Astrocyte (in vitro differentiated cells and primary cell): Measurements from ENCODE around the gene NELFB. TPM values are rescaled to one million over a fixed set of nuclear protein-coding genes. Genes with fewer than 3 reads are reported as not detected.

Source experiments
- DNase-seq: peaks from one replicate; pipeline ENCODE4 v3.0.0-alpha.2; 2010; ENCODE audit warnings: low read depth
- FAIRE-seq: peaks from 2 replicates; lab custom pipeline; 2011; peaks lifted over from hg19 to GRCh38; lab: Jason Lieb, UNC
- H2AFZ ChIP-seq: 2 replicates; pipeline ENCODE4 v1.6.0; 2012; ENCODE audit warnings: low read depth, low read length, inconsistent platforms
- H3K27ac ChIP-seq: 2 replicates; pipeline ENCODE4 v1.5.1; 2011; ENCODE audit warnings: low read depth, low read length, inconsistent platforms
- H3K27me3 ChIP-seq: 2 replicates; pipeline ENCODE4 v1.6.0; 2011; ENCODE audit warnings: low read length, inconsistent platforms; ENCODE audit not compliant: insufficient read depth
- H3K36me3 ChIP-seq: 2 replicates; pipeline ENCODE4 v1.5.1; 2011; ENCODE audit warnings: low read length, inconsistent platforms; ENCODE audit not compliant: insufficient read depth
- H3K4me1 ChIP-seq: 2 replicates; pipeline ENCODE4 v1.5.1; 2011; ENCODE audit warnings: low read length, inconsistent platforms; ENCODE audit not compliant: insufficient read depth
- H3K4me2 ChIP-seq: 2 replicates; pipeline ENCODE4 v1.6.0; 2012; ENCODE audit warnings: low read length, inconsistent platforms
- H3K4me3 ChIP-seq: 2 replicates; pipeline ENCODE4 v1.5.1; 2011; ENCODE audit warnings: low read depth, mild to moderate bottlenecking, low read length, inconsistent platforms; ENCODE audit not compliant: insufficient read depth
- H3K79me2 ChIP-seq: 2 replicates; pipeline ENCODE4 v1.6.0; 2012; ENCODE audit warnings: mild to moderate bottlenecking, low read length, inconsistent platforms; ENCODE audit not compliant: insufficient read depth
- H3K9ac ChIP-seq: 2 replicates; pipeline ENCODE4 v1.6.0; 2012; ENCODE audit warnings: mild to moderate bottlenecking, low read length, inconsistent platforms
- H3K9me3 ChIP-seq: 2 replicates; pipeline ENCODE4 v1.5.1; 2012; ENCODE audit warnings: low read depth, mild to moderate bottlenecking, low read length, inconsistent platforms; ENCODE audit not compliant: insufficient read depth
- H4K20me1 ChIP-seq: 2 replicates; pipeline ENCODE4 v1.6.0; 2012; ENCODE audit warnings: low read length, inconsistent platforms; ENCODE audit not compliant: insufficient read depth
- H3K27ac Mint-ChIP-seq: one replicate; pipeline ENCODE4 v1.8.0; 2021; ENCODE audit warnings: mild to moderate bottlenecking, mixed read lengths; ENCODE audit not compliant: unreplicated experiment
- H3K27me3 Mint-ChIP-seq: one replicate; pipeline ENCODE4 v1.8.0; 2021; ENCODE audit warnings: low read depth, mixed read lengths; ENCODE audit not compliant: unreplicated experiment
- H3K36me3 Mint-ChIP-seq: one replicate; pipeline ENCODE4 v1.8.0; 2021; ENCODE audit warnings: low read depth, mixed read lengths; ENCODE audit not compliant: unreplicated experiment
- H3K4me1 Mint-ChIP-seq: one replicate; pipeline ENCODE4 v1.8.0; 2021; ENCODE audit warnings: low read depth, mixed read lengths; ENCODE audit not compliant: unreplicated experiment
- H3K4me3 Mint-ChIP-seq: one replicate; pipeline ENCODE4 v1.8.0; 2021; ENCODE audit warnings: mild to moderate bottlenecking, moderate library complexity, mixed read lengths; ENCODE audit not compliant: unreplicated experiment
- H3K9me3 Mint-ChIP-seq: one replicate; pipeline ENCODE4 v1.8.0; 2021; ENCODE audit warnings: mild to moderate bottlenecking, mixed read lengths; ENCODE audit not compliant: unreplicated experiment
- CTCF ChIP-seq: IDR thresholded peaks from 2 replicates; pipeline ENCODE4 v1.5.1; 2011; ENCODE audit warnings: low read depth, mild to moderate bottlenecking, inconsistent platforms, low read length, moderate library complexity; ENCODE audit not compliant: insufficient read depth
- EZH2 ChIP-seq: IDR thresholded peaks from 2 replicates; pipeline ENCODE4 v1.6.1; 2012; ENCODE audit warnings: mild to moderate bottlenecking, low read length, inconsistent platforms; ENCODE audit not compliant: insufficient read depth
- total RNA-seq: library from RNA; stranded (reverse); gene quantifications from 2 replicates; pipeline ENCODE4 v1.2.1, GENCODE V29; 2021

The NELFB gene
- total RNA-seq, 1 donor from 2014 or later = 48.9 TPM

GRCh38 chr9:137243626-137244485 is 11.3 kb upstream of the NELFB start:
- H3K4me3 ChIP-seq = peak overlapping the region; percentile 13
- peaks cover 43% of the 10 kb centered on the region for H3K79me2 ChIP-seq
- Mint-ChIP-seq H3K4me1 (peaks cover 18% of the 10 kb centered on the region), H3K36me3 (peaks cover 8% of the 10 kb centered on the region), H3K27ac (peak overlapping the region; percentile 69), H3K27me3 (no peaks in the 10 kb centered on the region), H3K9me3 (no peaks in the 10 kb centered on the region), H3K4me3 (peak overlapping the region; percentile 94)
- TF ChIP-seq EZH2 (no peak), CTCF (no peak)
- peak overlapping the region; percentile 88 for H3K9ac ChIP-seq
- no peak for FAIRE-seq
- H3K27ac ChIP-seq = no peak overlapping the region
- H3K9me3 ChIP-seq = no peaks in the 10 kb centered on the region
- H3K4me1 ChIP-seq = peaks cover 25% of the 10 kb centered on the region
- peaks cover 9% of the 10 kb centered on the region for H3K36me3 ChIP-seq
- peaks cover 40% of the 10 kb centered on the region for H4K20me1 ChIP-seq
- H3K27me3 ChIP-seq = no peaks in the 10 kb centered on the region
- no peak overlapping the region for H2AFZ ChIP-seq
- no peak for DNase-seq
- H3K4me2 ChIP-seq = peak overlapping the region; percentile 90

DNA sequence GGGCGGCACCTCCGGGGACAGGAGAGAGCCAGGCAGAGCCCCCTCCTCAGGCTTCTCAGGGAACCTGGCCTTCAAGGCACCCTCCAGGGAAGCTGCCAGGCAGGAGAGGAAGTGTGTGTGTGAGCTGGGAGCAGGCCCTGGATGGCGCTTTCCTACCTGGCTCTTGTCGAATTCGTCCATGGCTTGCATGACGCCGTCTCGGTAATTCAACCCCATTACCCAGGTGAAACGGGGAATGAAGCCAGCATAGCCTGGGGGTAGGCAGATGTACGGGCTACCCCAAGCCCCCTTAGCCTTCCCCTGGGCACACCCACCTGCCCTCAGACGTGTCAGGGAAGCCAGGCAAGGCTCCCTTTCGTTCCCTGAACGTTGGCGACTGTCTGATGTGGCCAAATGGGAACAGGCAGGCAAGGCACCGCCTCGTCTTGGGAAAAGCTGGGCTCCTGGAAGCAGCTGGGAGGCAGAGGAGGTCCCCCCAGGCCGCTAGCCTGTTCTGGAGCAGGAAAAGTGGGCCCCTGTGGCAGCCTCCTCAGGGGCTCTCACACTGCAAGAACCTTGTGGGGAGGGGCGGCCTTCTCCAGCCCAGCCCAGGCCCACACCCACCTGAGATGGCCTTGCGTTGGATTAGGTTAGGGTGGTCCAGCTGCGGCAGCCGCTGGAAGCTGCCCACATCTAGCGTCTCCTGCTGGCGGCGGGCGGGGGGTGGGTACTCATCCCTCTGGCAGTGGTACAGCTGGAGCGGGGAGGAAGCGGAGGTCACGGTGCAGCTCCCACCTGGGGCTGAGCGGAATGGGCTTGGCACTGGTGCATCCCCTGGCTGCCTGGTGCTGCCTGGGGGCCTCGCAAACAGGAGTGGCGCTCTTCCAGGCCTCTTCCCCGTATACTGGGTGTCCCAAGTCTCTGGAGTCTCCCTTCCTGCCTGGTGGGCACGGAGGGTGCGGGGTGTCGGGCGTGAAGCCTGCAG is 10.4 kb upstream of the NELFB start:
- DNase-seq = no peak
- peaks cover 37% of the 10 kb centered on the region for H4K20me1 ChIP-seq
- peaks cover 37% of the 10 kb centered on the region for H3K79me2 ChIP-seq
- H3K36me3 ChIP-seq = peaks cover 9% of the 10 kb centered on the region
- TF ChIP-seq CTCF (no peak), EZH2 (no peak)
- FAIRE-seq = no peak
- no peaks in the 10 kb centered on the region for H3K9me3 ChIP-seq
- peak overlapping the region; percentile 88 for H3K9ac ChIP-seq
- H3K27ac ChIP-seq = no peak overlapping the region
- Mint-ChIP-seq H3K9me3 (no peaks in the 10 kb centered on the region), H3K27me3 (peaks cover 4% of the 10 kb centered on the region), H3K36me3 (peaks cover 8% of the 10 kb centered on the region), H3K27ac (no peak overlapping the region), H3K4me1 (peaks cover 18% of the 10 kb centered on the region), H3K4me3 (peak overlapping the region; percentile 94)
- H3K4me3 ChIP-seq = no peak overlapping the region
- H3K4me1 ChIP-seq = peaks cover 25% of the 10 kb centered on the region
- no peak overlapping the region for H2AFZ ChIP-seq
- peak overlapping the region; percentile 90 for H3K4me2 ChIP-seq
- no peaks in the 10 kb centered on the region for H3K27me3 ChIP-seq
